ENCODE measurements around the gene MKLN1.
A peak's percentile ranks its signal among the peaks of the same experiment; 100 is the strongest.

The MKLN1 gene

DNA sequence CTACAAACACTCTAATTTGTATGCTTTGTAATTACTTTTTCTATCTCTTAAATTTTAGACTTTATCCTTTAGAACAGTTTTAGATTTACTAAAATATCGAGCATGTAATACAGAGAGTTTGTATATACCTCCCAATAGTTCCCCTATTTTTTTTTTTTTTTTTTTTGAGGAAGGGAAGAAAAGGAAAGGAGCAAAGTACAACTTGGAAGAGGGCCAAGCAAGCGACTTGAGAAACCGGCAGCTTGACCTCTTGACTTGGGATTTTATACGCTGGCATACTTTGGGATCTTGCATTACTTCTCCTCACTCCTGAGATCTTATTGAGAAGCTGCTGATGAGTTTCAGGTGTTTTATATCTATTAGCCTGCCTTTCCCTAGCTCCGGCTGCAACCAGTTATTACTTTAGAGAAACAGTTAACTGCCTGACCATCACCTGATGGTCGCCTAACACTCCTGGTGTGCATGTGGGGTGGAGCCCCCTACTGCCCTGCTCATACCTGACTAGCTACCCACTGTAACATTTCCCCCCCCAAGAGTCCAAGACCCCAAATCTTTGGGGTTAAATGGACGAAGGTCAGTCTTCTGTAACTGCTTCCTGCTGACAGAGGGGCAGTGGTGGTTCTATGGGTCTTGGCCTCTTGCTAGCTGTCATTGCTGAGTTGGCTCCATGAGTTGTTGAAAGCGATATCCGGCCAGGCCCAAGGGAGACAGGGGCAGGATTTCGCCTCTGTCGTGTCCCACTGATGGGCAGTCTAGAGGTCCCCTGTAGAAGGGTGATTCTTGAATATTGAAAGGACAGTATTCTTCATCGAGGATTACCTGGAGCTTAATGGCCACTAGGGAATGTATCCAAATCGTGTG lies 28.5 kb downstream of the MKLN1 start:
- no peak for DNase-seq

DNA sequence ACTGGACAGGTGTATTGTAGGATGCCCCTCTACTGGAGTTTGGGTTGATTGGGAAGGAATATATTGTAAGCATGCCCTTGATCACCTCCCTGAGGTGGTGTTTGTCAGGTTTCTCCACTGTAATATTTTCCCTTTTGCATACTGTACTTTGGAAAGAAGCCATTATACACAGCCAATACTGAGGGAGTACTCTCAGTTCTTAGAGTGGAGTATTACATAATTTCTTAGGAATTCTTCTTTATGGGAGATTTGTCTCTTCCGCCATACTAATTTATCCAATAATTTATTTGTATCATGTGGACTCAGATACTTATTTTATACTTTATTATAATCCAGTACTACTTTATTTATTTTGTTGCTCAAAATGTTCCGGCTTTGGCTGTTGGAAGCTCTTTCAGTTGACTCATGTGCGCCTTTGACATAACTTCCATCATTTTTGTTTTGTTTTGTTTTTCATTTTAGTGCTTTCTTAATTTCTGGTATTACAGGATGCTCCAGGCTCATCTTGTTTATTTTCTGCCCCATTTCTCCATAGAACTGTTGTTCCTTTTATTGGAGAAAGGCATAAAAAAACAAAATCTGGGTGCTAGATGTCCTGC lies 29.7 kb downstream of the MKLN1 start:
- DNase-seq: no peak

- no peak for DNase-seq
Observed at GRCh38 chr7:131358636-131359035, 31.0 kb downstream of the MKLN1 start.

- DNase-seq: no peak
Observed at GRCh38 chr7:131359136-131359776, 31.6 kb downstream of the MKLN1 start.

DNA sequence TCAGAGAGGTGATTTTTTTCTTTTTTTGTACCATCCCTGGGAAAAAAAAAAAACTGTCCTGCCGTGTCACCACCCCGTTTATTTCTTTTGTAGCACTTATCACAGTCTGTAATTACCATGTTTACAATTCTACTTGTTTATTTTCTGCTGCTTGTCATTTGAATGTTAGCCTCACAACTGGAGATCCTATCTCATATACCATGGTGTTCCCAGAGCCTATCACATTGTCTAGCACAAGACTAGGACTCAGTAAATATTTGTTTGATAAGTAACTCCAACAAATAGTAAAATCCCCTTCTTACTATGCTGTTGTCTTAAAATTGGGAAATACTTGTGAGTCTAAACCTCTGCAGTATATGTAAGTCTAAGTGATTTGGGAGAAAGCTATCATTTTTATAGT lies 36.0 kb downstream of the MKLN1 start:
- DNase-seq: no peak

DNA sequence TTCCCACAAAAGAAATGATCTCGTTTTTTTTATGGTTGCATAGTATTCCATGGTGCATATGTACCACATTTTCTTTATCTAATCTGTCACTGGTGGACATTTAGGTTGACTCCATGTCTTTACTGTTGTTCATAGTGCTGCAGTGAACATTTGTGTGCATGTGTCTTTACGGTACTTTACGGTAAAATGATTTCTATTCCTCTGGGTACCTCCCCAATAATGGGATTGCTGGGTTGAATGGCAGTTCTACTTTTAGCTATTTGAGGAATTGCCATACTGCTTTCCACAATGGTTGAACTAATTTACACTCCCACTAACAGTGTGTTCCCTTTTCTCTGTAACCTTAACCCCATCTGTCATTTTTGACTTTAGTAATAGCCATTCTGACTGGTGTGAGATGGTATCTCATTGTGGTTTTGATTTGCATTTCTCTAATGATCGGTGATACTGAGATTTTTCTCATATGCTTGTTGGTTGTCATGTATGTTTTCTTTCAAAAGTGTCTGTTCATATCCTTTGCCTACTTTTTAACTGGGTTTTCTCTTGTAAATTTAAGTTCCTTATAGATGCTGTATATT lies 37.2 kb downstream of the MKLN1 start:
- no peak for DNase-seq

DNA sequence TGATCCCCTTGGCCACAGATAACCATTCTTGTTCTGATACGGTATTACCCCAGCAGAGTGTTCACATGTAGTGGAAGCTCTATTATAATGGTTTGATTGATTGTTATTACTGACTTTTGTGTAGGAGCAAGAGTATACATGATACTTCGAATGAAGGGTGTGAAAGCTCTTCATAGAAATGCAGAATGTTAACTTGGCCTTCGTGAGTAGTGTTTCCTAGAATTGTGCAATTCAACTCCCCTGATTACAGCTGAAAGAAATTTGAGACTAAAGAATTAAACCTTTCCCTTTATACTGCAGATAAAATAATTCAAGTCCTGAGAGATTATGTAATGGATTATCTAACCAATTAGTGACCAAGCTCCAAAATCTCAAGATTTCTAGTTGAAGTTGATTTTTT lies 38.2 kb downstream of the MKLN1 start:
- DNase-seq: no peak

- no peak for DNase-seq
Observed at GRCh38 chr7:131369354-131369753, 41.7 kb downstream of the MKLN1 start.

- peak in 3 of 6 experiments; percentile 7 to 48 (median 16) for DNase-seq
Observed at GRCh38 chr7:131370523-131370968, 42.9 kb downstream of the MKLN1 start.

GRCh38 chr7:131371411-131371810 lies 43.7 kb downstream of the MKLN1 start:
- no peak for DNase-seq

GRCh38 chr7:131372554-131372953 lies 44.9 kb downstream of the MKLN1 start:
- DNase-seq: no peak

DNA sequence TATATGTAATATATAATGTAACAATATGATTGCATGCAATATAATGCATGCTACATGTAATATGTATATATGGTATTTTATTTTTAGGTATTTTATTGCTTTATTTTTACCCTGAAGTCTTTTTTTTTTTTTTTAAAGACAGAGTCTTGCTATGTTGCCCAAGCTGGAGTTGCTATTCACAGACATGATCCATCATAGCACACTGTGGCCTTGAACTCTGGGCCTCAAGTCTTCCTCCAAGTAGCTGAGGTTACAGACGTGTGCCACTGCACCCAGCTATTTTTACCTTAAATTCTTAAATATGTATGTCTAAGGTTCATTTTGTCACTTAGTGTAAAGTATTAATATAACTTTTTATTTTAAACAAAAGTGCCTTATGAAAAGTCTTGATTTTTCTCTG lies 47.1 kb downstream of the MKLN1 start:
- no peak for DNase-seq

GRCh38 chr7:131381069-131381838 lies 53.6 kb downstream of the MKLN1 start:
- no peak for DNase-seq

GRCh38 chr7:131383417-131384285 lies 56.0 kb downstream of the MKLN1 start:
- no peak for DNase-seq

- no peak for DNase-seq
Observed at GRCh38 chr7:131384286-131384635, 56.6 kb downstream of the MKLN1 start.

DNA sequence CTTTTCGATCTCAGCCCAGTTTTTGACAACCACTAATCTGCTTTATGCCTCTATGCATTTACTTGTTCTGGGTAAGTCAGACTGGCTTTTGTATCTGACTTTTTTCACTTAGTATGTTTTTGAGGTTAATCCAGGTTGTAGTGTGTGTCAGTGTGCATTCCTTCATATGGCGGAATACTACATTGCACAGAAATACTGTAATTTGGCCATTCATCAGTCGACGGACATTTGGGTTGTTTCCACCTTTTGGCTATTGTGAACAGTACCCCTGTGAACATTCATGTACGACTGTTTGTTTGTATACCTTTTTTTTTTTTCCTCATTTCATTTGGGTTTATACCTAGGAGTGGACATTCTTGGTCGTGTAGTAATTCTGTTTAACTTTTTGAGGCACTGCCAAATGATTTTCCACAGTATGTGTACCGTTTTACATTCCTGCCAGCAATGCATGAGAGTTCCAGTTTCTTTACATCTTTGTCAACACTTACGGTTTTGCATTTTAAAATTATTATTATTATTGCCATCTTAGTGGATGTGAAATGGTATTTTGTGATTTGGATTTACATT lies 57.4 kb downstream of the MKLN1 start:
- no peak for DNase-seq

DNA sequence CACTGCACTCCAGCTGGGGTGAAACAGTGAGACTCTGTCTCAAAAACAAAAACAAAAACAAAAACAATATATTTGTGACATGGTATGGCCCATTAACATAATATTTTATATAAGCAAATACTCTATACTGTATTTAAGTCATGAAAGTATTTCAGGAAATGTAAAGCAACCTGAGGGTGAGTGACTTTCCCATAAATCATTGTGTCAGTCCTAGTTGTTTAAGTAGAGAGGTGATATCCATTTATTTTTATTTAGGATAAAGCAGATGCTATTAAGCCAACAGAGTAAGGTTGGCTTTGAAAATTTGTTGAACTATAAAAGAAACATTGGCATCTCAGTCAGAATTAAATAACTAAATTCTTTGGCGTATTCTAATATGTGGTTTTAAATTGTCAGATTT lies 60.5 kb downstream of the MKLN1 start:
- DNase-seq: no peak

GRCh38 chr7:131390275-131390674 lies 62.6 kb downstream of the MKLN1 start:
- DNase-seq: no peak

DNA sequence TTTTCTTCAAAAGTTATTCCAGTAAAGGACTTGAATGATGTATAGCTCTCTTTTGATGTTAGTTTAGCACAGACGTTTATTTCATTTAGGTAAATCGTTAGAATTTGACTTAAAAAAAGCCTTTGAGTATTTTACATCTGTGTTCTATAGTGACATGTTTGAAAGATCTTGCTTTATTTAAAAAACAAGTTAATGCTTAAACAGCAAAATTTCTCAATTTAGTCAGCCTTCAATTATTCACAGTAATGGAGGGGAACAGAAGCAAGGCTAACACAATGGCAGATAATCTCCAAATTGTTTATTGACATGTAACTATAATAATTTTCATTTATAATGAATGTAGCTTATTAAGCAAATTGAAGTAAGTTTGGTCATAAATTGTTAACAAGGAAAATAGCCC lies 63.5 kb downstream of the MKLN1 start:
- no peak for DNase-seq

DNA sequence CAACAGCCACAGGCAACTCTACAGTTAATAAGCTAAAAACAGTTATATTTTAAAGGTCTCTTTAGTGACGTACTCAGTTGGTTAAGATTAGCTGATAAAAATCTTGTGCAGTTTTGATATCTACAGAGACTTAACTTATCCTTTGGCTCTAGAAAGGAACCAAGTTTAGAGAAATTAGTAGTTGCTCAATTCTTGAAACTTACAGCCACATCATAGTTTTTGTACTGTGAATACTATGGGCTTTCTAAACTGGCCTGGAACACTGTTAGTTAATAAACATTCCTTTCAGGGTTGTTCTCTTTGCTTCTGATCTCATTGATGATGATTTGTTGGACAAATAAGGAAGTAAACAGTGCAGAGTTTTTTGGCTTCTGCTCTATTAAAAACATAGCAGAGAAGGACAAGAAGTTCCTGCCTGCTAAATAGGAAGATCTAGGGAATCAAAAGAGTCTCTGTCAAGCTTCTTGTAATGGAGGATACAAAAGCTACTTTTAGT lies 73.1 kb downstream of the MKLN1 start:
- DNase-seq: no peak

DNA sequence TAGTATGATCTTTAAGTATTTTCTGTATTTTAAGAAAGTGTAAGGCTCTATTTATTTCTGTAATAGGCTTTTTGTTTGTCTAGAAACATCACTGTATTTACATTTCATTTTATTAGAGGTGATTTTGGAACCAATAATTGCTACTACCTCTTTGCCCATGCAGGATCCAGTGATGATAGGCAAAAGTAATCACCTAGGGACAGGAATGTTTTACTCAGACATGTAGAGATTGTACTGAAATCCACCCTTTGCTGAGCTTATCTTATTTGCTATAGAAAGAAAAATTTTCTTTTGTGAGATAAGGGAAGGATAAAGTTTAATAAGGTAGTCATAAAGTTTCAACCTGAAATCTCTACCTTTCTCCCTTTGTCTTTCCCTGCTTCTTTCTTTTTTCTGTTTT lies 73.5 kb downstream of the MKLN1 start:
- DNase-seq: no peak
